GM19438 (cell line): Measurements from ENCODE around the gene GAS2L1.

Experiments used
- ATAC-seq: cut with Tn5 transposase; IDR thresholded peaks from one replicate; pipeline ENCODE4 v1.9.1; 2021; ENCODE audit warnings: low read depth; ENCODE audit not compliant: unreplicated experiment

GAS2L1 gene

GRCh38 chr22:29325356-29325755 is 18.9 kb downstream of the GAS2L1 start:
- ATAC-seq: no peak

- ATAC-seq: no peak
These were observed 19.4 kb downstream of the GAS2L1 start for GRCh38 chr22:29325785-29326315.

GRCh38 chr22:29326481-29326880 is 20.0 kb downstream of the GAS2L1 start:
- ATAC-seq: no peak

GRCh38 chr22:29327089-29327764 is 20.8 kb downstream of the GAS2L1 start:
- ATAC-seq: no peak

- no peak for ATAC-seq
These were observed 21.6 kb downstream of the GAS2L1 start for GRCh38 chr22:29328055-29328454.

GRCh38 chr22:29328566-29329500 is 22.4 kb downstream of the GAS2L1 start:
- no peak for ATAC-seq

GRCh38 chr22:29329581-29329980 is 23.1 kb downstream of the GAS2L1 start:
- ATAC-seq: no peak

- no peak for ATAC-seq
These were observed 23.8 kb downstream of the GAS2L1 start for GRCh38 chr22:29330291-29330690.

GRCh38 chr22:29330753-29331152 is 24.3 kb downstream of the GAS2L1 start:
- no peak for ATAC-seq

- ATAC-seq: no peak
These were observed 24.8 kb downstream of the GAS2L1 start for GRCh38 chr22:29331213-29331612.

GRCh38 chr22:29331658-29332300 is 25.3 kb downstream of the GAS2L1 start:
- ATAC-seq: no peak

- no peak for ATAC-seq
These were observed 26.5 kb downstream of the GAS2L1 start for GRCh38 chr22:29332886-29333496.

- ATAC-seq: no peak
These were observed 27.7 kb downstream of the GAS2L1 start for GRCh38 chr22:29334148-29334547.

- no peak for ATAC-seq
These were observed 28.4 kb downstream of the GAS2L1 start for GRCh38 chr22:29334696-29335344.

- ATAC-seq: no peak
These were observed 29.2 kb downstream of the GAS2L1 start for GRCh38 chr22:29335656-29336055.

GRCh38 chr22:29336751-29337490 is 30.5 kb downstream of the GAS2L1 start:
- ATAC-seq: no peak

GRCh38 chr22:29337631-29338284 is 31.3 kb downstream of the GAS2L1 start:
- no peak for ATAC-seq

- no peak for ATAC-seq
These were observed 31.9 kb downstream of the GAS2L1 start for GRCh38 chr22:29338398-29338797.
